Transverse colon (tissue), 4 donors: ENCODE measurements around the gene NABP1. TPM values are rescaled to one million over a fixed set of nuclear protein-coding genes. Genes with fewer than 3 reads are reported as not detected.

ENCODE experiments used
- DNase-seq: peaks from one replicate; pipeline ENCODE4 v3.0.0-alpha.2; 2019
- H3K27ac ChIP-seq, 4 donors: fragments of 200-600 bp; sonication (generic); 2 replicates each; pipeline ENCODE4 v1.5.1; 2016 to 2018; ENCODE audit warnings: inconsistent platforms in 4 of 4
- H3K27me3 ChIP-seq: fragments of 200-600 bp; sonication (generic); 2 replicates; pipeline ENCODE4 v1.5.1; 2017; ENCODE audit warnings: inconsistent platforms
- H3K36me3 ChIP-seq, 4 donors: fragments of 200-600 bp; sonication (generic); 2 replicates each; pipeline ENCODE4 v1.5.1; 2017 to 2019; ENCODE audit warnings: inconsistent platforms in 4 of 4
- H3K4me1 ChIP-seq, 4 donors: fragments of 200-600 bp; sonication (generic); 2 replicates each; pipeline ENCODE4 v1.5.1; 2017 to 2020; ENCODE audit warnings: inconsistent platforms in 4 of 4
- H3K4me3 ChIP-seq, 4 donors: fragments of 200-600 bp; sonication (generic); 1 replicate in 1 of 4; 2 replicates in 3 of 4; pipeline versions ENCODE4 v1.5.1 to v1.6.1; 2017 to 2019; ENCODE audit warnings: inconsistent platforms in 4 of 4
- H3K9me3 ChIP-seq, 2 donors: fragments of 200-600 bp; sonication (generic); 2 replicates each; pipeline ENCODE4 v1.5.1; 2017 to 2019; ENCODE audit warnings: inconsistent platforms in 2 of 2
- EP300 ChIP-seq: sonication (generic); formaldehyde crosslinking; IDR thresholded peaks from one replicate; pipeline ENCODE4 v1.6.1; 2017; ENCODE audit warnings: antibody characterized with exemption, low read depth
- POLR2A ChIP-seq: fragments of 450-650 bp; IDR thresholded peaks from one replicate; pipeline ENCODE4 v1.6.1; 2016; ENCODE audit warnings: antibody characterized with exemption, mild to moderate bottlenecking, moderate library complexity
- POLR2AphosphoS5 ChIP-seq, 3 donors: sonication (generic); formaldehyde crosslinking; IDR thresholded peaks; one replicate each; pipeline ENCODE4 v1.6.1; 2016; ENCODE audit warnings: antibody characterized with exemption in 3 of 3
- WGBS, 2 donors: methylation state at CpG; one replicate each; pipeline ENCODE4 v1.1.5; 2018; ENCODE audit warnings: low coverage in 1 of 2; 5-methylcytosine and 5-hydroxymethylcytosine counted together
- in situ Hi-C, 4 donors: fragments of 200-750 bp; cut with MboI; loops; one replicate each; pipeline versions ENCODE4 v1.15.0 to v1.15.1; 2017; ENCODE audit warnings: low sequenced_read_pairs in 3 of 4, low pct_ligation_motif_present in 1 of 4, low pct_unique_long_range_greater_than_20kb in 1 of 4
- intact Hi-C: fragments of 100-400 bp; cut with DNase I; formaldehyde crosslinking; loops from one replicate; pipeline ENCODE4 v1.15.1; 2023; ENCODE audit warnings: low total_unique reads
- total RNA-seq, 4 donors: library from RNA; depleted of rRNA; stranded (reverse); fragments of >200 nt; gene quantifications; one replicate each; pipeline ENCODE4 v1.1.0, GENCODE V29; 2016
- TF ChIP-seq, protein P1 (sequence below), 5 experiments: fragments of 200-600 bp in 3 of 5; fragments of 450-650 bp in 2 of 5; sonication (generic) in 3 of 5; IDR thresholded peaks; 1 replicate in 2 of 5; 2 replicates in 3 of 5; pipeline ENCODE4 v1.5.1; 2016 to 2017; ENCODE audit warnings: antibody characterized with exemption in 5 of 5, inconsistent platforms in 3 of 5, mild to moderate bottlenecking in 2 of 5, moderate library complexity in 1 of 5

NABP1 gene
- total RNA-seq, 4 donors from 2014 or later: 1.00 to 55.6 (median 33.0) TPM

DNA sequence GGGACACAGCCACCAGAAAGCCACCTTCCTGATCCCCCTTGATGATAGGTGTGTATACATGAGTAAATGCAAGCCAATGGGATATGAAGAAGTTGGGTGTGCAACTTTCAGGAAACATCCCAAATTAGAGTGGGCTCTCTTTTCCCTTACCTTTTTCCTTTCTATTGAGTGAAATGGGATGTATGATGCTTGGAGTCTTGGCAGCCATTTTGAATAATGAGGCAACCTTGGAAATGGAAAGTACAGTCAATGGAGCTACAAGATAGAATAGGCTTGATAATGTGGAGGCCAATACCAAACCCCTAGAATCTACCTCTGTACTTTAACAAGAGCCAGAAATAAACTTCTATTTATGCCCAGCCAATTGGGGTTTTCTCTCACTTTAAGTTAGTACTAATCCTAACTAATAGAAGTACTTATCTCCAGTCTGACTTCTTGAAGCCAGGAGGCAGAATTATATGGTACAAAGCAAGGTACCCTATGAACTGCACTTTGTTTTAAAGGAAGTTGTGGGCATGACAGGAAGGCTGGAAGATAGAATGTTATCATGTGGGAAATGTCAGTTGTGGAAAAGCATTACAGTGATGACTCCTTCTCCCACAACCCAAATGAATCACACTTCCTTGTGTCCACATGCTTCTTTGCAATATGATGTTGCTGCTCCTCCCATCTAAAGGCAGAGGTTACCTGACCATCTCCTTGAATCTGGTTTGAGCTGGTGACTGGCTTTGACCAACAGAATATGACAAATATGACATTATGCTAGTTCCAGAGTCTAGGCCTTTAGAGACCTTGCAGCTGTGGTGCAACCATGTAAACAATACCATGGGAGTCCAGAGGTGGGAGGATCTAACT is 12.9 kb upstream of the NABP1 start:
- in situ Hi-C loops: no loop called here
- Histone ChIP-seq H3K27ac (no peak overlapping the region), H3K4me3 (no peak overlapping the region), H3K9me3 (no peaks in the 10 kb centered on the region), H3K27me3 (no peaks in the 10 kb centered on the region), H3K36me3 (no peaks in the 10 kb centered on the region), H3K4me1 (no peaks in the 10 kb centered on the region)
- intact Hi-C loops: no loop called here
- TF ChIP-seq, protein P1, sequence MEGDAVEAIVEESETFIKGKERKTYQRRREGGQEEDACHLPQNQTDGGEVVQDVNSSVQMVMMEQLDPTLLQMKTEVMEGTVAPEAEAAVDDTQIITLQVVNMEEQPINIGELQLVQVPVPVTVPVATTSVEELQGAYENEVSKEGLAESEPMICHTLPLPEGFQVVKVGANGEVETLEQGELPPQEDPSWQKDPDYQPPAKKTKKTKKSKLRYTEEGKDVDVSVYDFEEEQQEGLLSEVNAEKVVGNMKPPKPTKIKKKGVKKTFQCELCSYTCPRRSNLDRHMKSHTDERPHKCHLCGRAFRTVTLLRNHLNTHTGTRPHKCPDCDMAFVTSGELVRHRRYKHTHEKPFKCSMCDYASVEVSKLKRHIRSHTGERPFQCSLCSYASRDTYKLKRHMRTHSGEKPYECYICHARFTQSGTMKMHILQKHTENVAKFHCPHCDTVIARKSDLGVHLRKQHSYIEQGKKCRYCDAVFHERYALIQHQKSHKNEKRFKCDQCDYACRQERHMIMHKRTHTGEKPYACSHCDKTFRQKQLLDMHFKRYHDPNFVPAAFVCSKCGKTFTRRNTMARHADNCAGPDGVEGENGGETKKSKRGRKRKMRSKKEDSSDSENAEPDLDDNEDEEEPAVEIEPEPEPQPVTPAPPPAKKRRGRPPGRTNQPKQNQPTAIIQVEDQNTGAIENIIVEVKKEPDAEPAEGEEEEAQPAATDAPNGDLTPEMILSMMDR (IDR thresholded peaks at IDR 0.05): no peak
- TF ChIP-seq POLR2AphosphoS5 (IDR thresholded peaks at IDR 0.05) (no peak), EP300 (no peak), POLR2A (no peak)
- DNase-seq: no peak

DNA sequence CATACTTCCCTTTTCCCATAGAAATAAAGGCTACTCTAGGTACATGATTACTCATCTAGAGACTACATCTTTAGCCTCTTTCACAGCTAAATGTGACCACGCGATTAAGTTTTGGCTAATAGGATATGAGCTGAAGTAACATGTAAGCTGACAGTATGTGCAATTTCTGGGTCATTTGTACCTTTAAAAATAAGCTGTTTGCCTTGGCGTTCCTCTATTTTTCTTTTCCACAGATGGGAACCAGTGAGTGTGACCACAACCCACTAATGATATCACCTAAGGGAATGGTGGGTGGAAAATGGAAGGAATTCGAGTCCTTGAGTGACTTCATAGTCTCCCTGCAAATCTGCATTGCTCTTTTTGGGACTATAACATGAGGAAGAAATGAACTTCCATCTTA is 11.7 kb upstream of the NABP1 start:
- H3K36me3 ChIP-seq: no peaks in the 10 kb centered on the region
- no peaks in the 10 kb centered on the region for H3K4me1 ChIP-seq
- H3K9me3 ChIP-seq: no peaks in the 10 kb centered on the region
- no peak for TF ChIP-seq POLR2AphosphoS5 (IDR thresholded peaks at IDR 0.05)
- TF ChIP-seq, protein P1 (IDR thresholded peaks at IDR 0.05): no peak
- no peak for TF ChIP-seq EP300
- no peak for TF ChIP-seq POLR2A
- H3K4me3 ChIP-seq: no peak overlapping the region
- intact Hi-C loops (no loop called here), in situ Hi-C loops (no loop called here)
- no peak overlapping the region for H3K27ac ChIP-seq
- 68 to 80% methylated on average over 3 to 4 of the region's 4 CpGs for WGBS, 2 donors
- H3K27me3 ChIP-seq: no peaks in the 10 kb centered on the region
- DNase-seq: no peak

DNA sequence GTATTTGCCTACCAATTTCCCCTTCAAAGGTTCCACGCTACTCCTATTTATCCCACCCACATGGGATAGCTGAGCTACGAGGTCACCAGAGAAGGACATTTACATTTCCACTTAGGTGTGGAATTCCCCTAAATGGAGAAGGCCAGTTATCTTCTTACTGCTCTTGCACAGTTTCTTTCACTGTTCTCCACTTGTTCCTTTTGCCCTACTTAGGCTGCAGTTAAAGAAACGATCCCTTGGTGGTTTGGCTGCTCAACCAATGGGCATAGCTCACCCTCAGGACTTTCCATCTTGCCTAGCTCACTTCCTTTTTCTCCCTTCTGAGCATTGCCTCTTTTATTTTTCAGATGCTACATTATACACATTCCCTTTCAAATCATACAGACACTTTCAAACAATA is 11.2 kb upstream of the NABP1 start:
- WGBS, 2 donors: 43 to 45% methylated on average over 3 of the region's 3 CpGs
- no peaks in the 10 kb centered on the region for H3K4me1 ChIP-seq
- intact Hi-C loops: no loop called here
- in situ Hi-C loops: no loop called here
- H3K27ac ChIP-seq: no peak overlapping the region
- no peak for DNase-seq
- H3K27me3 ChIP-seq: no peaks in the 10 kb centered on the region
- H3K36me3 ChIP-seq: no peaks in the 10 kb centered on the region
- H3K4me3 ChIP-seq: no peak overlapping the region
- no peaks in the 10 kb centered on the region for H3K9me3 ChIP-seq
- TF ChIP-seq, protein P1 (IDR thresholded peaks at IDR 0.05): no peak
- TF ChIP-seq EP300: no peak
- no peak for TF ChIP-seq POLR2AphosphoS5 (IDR thresholded peaks at IDR 0.05)
- no peak for TF ChIP-seq POLR2A

DNA sequence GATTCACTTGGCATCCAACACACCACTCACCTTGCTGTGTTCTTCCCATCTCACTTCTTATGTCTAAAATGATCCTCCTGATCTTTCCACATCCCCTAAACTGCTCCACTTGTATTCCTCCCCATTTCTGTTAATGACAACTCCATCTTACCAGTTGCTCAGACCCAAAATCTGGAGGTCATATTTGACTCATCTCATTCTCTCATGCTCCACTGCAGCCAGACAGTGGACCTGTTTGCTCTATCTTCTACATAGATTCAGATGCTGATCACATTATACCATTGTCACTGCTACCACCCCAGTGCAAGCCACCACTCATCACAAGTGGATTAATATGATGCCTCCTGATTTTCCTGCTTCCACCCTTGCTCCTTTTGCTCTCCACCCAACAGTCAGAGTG is 7.9 kb upstream of the NABP1 start:
- H3K9me3 ChIP-seq: no peaks in the 10 kb centered on the region
- no peak for DNase-seq
- TF ChIP-seq EP300 (no peak), POLR2AphosphoS5 (IDR thresholded peaks at IDR 0.05) (no peak), POLR2A (no peak)
- TF ChIP-seq, protein P1 (IDR thresholded peaks at IDR 0.05): no peak
- in situ Hi-C loops (no loop called here), intact Hi-C loops (no loop called here)
- no peaks in the 10 kb centered on the region for H3K36me3 ChIP-seq
- no peak overlapping the region for H3K27ac ChIP-seq
- no peak overlapping the region for H3K4me3 ChIP-seq
- H3K27me3 ChIP-seq: no peaks in the 10 kb centered on the region
- no peaks in the 10 kb centered on the region for H3K4me1 ChIP-seq
